CD14-positive monocyte (primary cell): ENCODE results near the gene EYA4. TPM values are rescaled to one million over a fixed set of nuclear protein-coding genes. Genes with fewer than 3 reads are reported as not detected.

Experiments used
- DNase-seq, 3 donors: peaks; one replicate each; pipeline ENCODE4 v3.0.0-alpha.2; 2011 to 2022
- H2AFZ ChIP-seq: 2 replicates; pipeline ENCODE4 v1.6.0; 2012; ENCODE audit warnings: mild to moderate bottlenecking, low read depth, low read length, inconsistent platforms; ENCODE audit not compliant: insufficient read depth, poor library complexity, severe bottlenecking
- H3K27ac ChIP-seq, 2 donors: 1 replicate in 1 of 2; 2 replicates in 1 of 2; pipeline ENCODE4 v1.5.1; 2012 to 2013; ENCODE audit warnings: low read length in 2 of 2, control low read depth in 1 of 2, inconsistent platforms in 1 of 2, low read depth in 1 of 2, mild to moderate bottlenecking in 1 of 2
- H3K27me3 ChIP-seq, 2 donors: one replicate each; pipeline versions ENCODE4 v1.6.0 to v1.6.1; 2011 to 2013; ENCODE audit warnings: low read length in 2 of 2; ENCODE audit not compliant: control insufficient read depth in 2 of 2, insufficient read depth in 2 of 2
- H3K36me3 ChIP-seq, 2 donors: replicated peaks in 1 of 2; 1 replicate in 1 of 2; 2 replicates in 1 of 2; pipeline versions ENCODE4 v1.5.1 to v1.6.1; 2012 to 2013; ENCODE audit warnings: low read length in 2 of 2, control low read depth in 1 of 2, inconsistent platforms in 1 of 2, mild to moderate bottlenecking in 1 of 2; ENCODE audit not compliant: insufficient read depth in 2 of 2, control insufficient read depth in 1 of 2
- H3K4me1 ChIP-seq, 2 donors: 1 replicate in 1 of 2; 2 replicates in 1 of 2; pipeline versions ENCODE4 v1.5.1 to v1.6.1; 2012 to 2013; ENCODE audit warnings: low read length in 2 of 2, control low read depth in 1 of 2, inconsistent platforms in 1 of 2, mild to moderate bottlenecking in 1 of 2, moderate library complexity in 1 of 2; ENCODE audit not compliant: insufficient read depth in 2 of 2, control insufficient read depth in 1 of 2
- H3K4me2 ChIP-seq: replicated peaks from 2 replicates; pipeline ENCODE3; 2012; ENCODE audit warnings: low read length, moderate library complexity, mild to moderate bottlenecking; ENCODE audit not compliant: poor library complexity, severe bottlenecking; ENCODE audit errors: extremely low read depth
- H3K4me3 ChIP-seq, 3 experiments: fragments of 200-600 bp in 1 of 3; sonication (generic) in 1 of 3; replicated peaks in 1 of 3; 1 replicate in 2 of 3; 2 replicates in 1 of 3; pipeline ENCODE4 v1.5.1; 2011 to 2013; ENCODE audit warnings: low read length in 3 of 3, mild to moderate bottlenecking in 3 of 3, control low read depth in 2 of 3, low read depth in 2 of 3, inconsistent platforms in 1 of 3, moderate library complexity in 1 of 3
- H3K79me2 ChIP-seq: 2 replicates; pipeline ENCODE4 v1.6.0; 2012; ENCODE audit warnings: mild to moderate bottlenecking, control low read depth, inconsistent platforms, low read length, moderate library complexity; ENCODE audit not compliant: insufficient read depth
- H3K9ac ChIP-seq: 2 replicates; pipeline ENCODE4 v1.6.0; 2017; ENCODE audit warnings: low read length, mild to moderate bottlenecking; ENCODE audit not compliant: insufficient read depth, poor library complexity, severe bottlenecking
- H3K9me3 ChIP-seq, 2 donors: replicated peaks in 1 of 2; 1 replicate in 1 of 2; 2 replicates in 1 of 2; pipeline versions ENCODE4 v1.5.1 to v1.6.1; 2012 to 2013; ENCODE audit warnings: low read length in 2 of 2, control low read depth in 1 of 2; ENCODE audit not compliant: control insufficient read depth in 1 of 2, insufficient read depth in 1 of 2
- H4K20me1 ChIP-seq: 2 replicates; pipeline ENCODE4 v1.6.0; 2012; ENCODE audit warnings: mild to moderate bottlenecking, low read length, control low read depth, moderate library complexity; ENCODE audit not compliant: insufficient read depth
- H3K27ac Mint-ChIP-seq, 7 donors: one replicate each; pipeline ENCODE4 v1.8.0; 2020; ENCODE audit warnings: mild to moderate bottlenecking in 7 of 7, mixed read lengths in 7 of 7, moderate library complexity in 6 of 7, inconsistent platforms in 2 of 7
- H3K27me3 Mint-ChIP-seq, 3 donors: one replicate each; pipeline ENCODE4 v1.8.0; 2021 to 2022; ENCODE audit warnings: low read depth in 3 of 3, mild to moderate bottlenecking in 3 of 3, mixed read lengths in 3 of 3, moderate library complexity in 3 of 3, inconsistent platforms in 1 of 3
- H3K36me3 Mint-ChIP-seq, 2 donors: one replicate each; pipeline ENCODE4 v1.8.0; 2020; ENCODE audit warnings: mixed read lengths in 2 of 2, inconsistent platforms in 1 of 2, mild to moderate bottlenecking in 1 of 2
- H3K4me1 Mint-ChIP-seq: one replicate; pipeline ENCODE4 v1.8.0; 2020; ENCODE audit warnings: mild to moderate bottlenecking, mixed read lengths
- H3K4me3 Mint-ChIP-seq, 2 donors: one replicate each; pipeline ENCODE4 v1.8.0; 2020; ENCODE audit warnings: mild to moderate bottlenecking in 2 of 2, mixed read lengths in 2 of 2, moderate library complexity in 1 of 2
- H3K9me3 Mint-ChIP-seq, 7 donors: one replicate each; pipeline ENCODE4 v1.8.0; 2020 to 2022; ENCODE audit warnings: mixed read lengths in 7 of 7, mild to moderate bottlenecking in 6 of 7, moderate library complexity in 6 of 7, inconsistent platforms in 2 of 7
- WGBS: methylation state at CpG from one replicate; pipeline ENCODE4 v1.1.5; 2013; ENCODE audit warnings: missing lambda C conversion rate; ENCODE audit not compliant: insufficient coverage; 5-methylcytosine and 5-hydroxymethylcytosine counted together
- intact Hi-C, 2 donors: fragments of 100-400 bp; cut with micrococcal nuclease; formaldehyde crosslinking; loops; one replicate each; pipeline versions ENCODE4 v1.15.0 to v1.15.1; 2023
- polyA plus RNA-seq, 3 donors: library from polyadenylated mRNA; depleted of rRNA in 1 of 3; unstranded in 2 of 3; stranded (reverse) in 1 of 3; fragments of 300-500 nt in 2 of 3; fragments of >200 nt in 1 of 3; fragmentation: Illumina TruSeq in 2 of 3; gene quantifications; 1 replicate in 2 of 3; 2 replicates in 1 of 3; pipeline ENCODE4 v1.2.3, GENCODE V29; 2012 to 2021
- TF ChIP-seq, protein P1 (sequence below): fragments of 200-600 bp; IDR thresholded peaks from one replicate; pipeline ENCODE4 v1.8.0; 2022; ENCODE audit warnings: antibody characterized with exemption, mild to moderate bottlenecking

EYA4 gene
- polyA plus RNA-seq, 3 donors, result not detected

DNA sequence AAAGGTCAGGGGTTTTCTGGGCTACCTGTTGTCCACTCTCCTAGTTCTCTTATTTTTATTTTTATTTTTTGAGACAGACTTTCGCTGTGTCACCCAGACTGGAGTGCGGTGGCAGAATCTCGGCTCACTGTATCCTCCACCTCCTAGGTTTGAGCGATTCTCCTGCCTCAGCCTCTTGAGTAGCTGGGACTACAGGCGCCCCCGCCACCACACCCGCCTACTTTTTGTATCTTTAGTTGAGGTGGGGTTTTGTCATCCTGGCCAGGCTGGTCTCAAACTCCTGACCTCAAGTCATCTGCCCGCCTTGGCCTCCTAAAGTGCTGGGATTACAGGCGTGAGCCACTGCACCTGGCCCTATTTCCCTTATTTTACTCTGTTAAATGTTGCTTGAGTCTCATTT, 149.0 kb downstream of the EYA4 start:
- no peak overlapping the region for H3K27ac Mint-ChIP-seq
- no peaks in the 10 kb centered on the region for H3K27me3 ChIP-seq
- intact Hi-C loops, result no loop called here
- no peak overlapping the region for H3K4me3 ChIP-seq
- H3K36me3 Mint-ChIP-seq, result no peaks in the 10 kb centered on the region
- 80% methylated on average over 1 of the region's 9 CpGs for WGBS
- H3K9me3 Mint-ChIP-seq, result peaks cover 0 to 2% (median 0%) of the 10 kb centered on the region in 7 donors
- H3K4me1 ChIP-seq, result no peaks in the 10 kb centered on the region
- no peaks in the 10 kb centered on the region for H3K79me2 ChIP-seq
- H4K20me1 ChIP-seq, result no peaks in the 10 kb centered on the region
- H3K27me3 Mint-ChIP-seq, result peaks cover 0 to 5% (median 0%) of the 10 kb centered on the region in 3 donors
- H3K27ac ChIP-seq, result no peak overlapping the region
- no peak overlapping the region for H3K9ac ChIP-seq
- no peak overlapping the region for H2AFZ ChIP-seq
- DNase-seq, result no peak
- no peaks in the 10 kb centered on the region for H3K4me1 Mint-ChIP-seq
- H3K4me2 ChIP-seq, result no peak overlapping the region
- no peaks in the 10 kb centered on the region for H3K36me3 ChIP-seq
- H3K4me3 Mint-ChIP-seq, result no peak overlapping the region
- TF ChIP-seq, protein P1, sequence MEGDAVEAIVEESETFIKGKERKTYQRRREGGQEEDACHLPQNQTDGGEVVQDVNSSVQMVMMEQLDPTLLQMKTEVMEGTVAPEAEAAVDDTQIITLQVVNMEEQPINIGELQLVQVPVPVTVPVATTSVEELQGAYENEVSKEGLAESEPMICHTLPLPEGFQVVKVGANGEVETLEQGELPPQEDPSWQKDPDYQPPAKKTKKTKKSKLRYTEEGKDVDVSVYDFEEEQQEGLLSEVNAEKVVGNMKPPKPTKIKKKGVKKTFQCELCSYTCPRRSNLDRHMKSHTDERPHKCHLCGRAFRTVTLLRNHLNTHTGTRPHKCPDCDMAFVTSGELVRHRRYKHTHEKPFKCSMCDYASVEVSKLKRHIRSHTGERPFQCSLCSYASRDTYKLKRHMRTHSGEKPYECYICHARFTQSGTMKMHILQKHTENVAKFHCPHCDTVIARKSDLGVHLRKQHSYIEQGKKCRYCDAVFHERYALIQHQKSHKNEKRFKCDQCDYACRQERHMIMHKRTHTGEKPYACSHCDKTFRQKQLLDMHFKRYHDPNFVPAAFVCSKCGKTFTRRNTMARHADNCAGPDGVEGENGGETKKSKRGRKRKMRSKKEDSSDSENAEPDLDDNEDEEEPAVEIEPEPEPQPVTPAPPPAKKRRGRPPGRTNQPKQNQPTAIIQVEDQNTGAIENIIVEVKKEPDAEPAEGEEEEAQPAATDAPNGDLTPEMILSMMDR, result no peak
- H3K9me3 ChIP-seq, result no peaks in the 10 kb centered on the region

DNA sequence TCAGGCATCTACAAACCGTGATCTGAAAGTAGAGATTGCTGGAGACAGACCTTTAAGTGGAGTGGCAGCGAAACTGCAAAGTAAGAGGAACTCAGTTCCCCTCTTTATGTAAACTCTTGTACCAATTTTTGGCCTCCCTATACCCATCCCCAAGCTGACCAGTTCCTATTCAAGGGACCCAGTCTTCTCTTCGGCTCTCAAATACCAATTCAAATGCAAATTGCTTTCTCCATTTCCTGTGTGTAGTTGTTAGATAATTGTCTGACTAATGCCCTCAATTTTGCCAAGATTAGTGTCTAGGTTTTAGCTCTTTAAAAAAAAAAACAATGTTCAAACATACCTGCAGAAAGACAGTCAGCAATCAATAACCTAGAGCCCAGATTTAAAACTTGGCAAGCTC, 150.9 kb downstream of the EYA4 start:
- no peak overlapping the region for H3K27ac Mint-ChIP-seq
- TF ChIP-seq, protein P1, result no peak
- no peak overlapping the region for H3K4me3 Mint-ChIP-seq
- no CpG with 5 or more reads among the region's 3 CpGs for WGBS
- no peaks in the 10 kb centered on the region for H3K36me3 ChIP-seq
- no peaks in the 10 kb centered on the region for H4K20me1 ChIP-seq
- no peak overlapping the region for H3K27ac ChIP-seq
- no peak overlapping the region for H3K4me2 ChIP-seq
- no peak overlapping the region for H3K9ac ChIP-seq
- no peaks in the 10 kb centered on the region for H3K27me3 ChIP-seq
- peaks cover 0 to 5% (median 0%) of the 10 kb centered on the region in 3 donors for H3K27me3 Mint-ChIP-seq
- intact Hi-C loops, result no loop called here
- H2AFZ ChIP-seq, result no peak overlapping the region
- DNase-seq, result no peak
- no peaks in the 10 kb centered on the region for H3K79me2 ChIP-seq
- no peaks in the 10 kb centered on the region for H3K36me3 Mint-ChIP-seq
- peaks cover 0 to 2% (median 0%) of the 10 kb centered on the region in 7 donors for H3K9me3 Mint-ChIP-seq
- H3K4me3 ChIP-seq, result no peak overlapping the region
- H3K9me3 ChIP-seq, result no peaks in the 10 kb centered on the region
- no peaks in the 10 kb centered on the region for H3K4me1 Mint-ChIP-seq
- no peaks in the 10 kb centered on the region for H3K4me1 ChIP-seq
